ENCODE data around the gene URB1.

DNA sequence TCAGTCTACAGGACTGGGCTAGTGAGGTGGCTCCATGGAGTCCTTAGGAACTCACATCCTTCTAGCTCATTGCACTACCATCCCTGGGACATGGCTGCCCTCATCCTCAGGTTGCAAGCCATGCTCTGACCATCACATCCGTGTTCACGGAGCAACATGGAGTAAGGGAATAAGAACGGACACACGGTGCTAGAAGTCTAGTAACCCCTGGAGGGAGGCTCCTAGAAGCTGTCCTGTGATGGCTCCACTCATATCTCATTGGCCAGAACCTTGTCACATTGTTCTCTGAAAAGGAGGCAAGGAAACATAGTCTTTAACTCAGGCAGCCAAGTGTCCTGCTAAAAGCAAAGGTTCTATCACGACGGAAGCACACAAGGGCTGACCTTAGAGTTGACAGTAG, 90.3 kb downstream of the URB1 start:
- TF ChIP-seq POLR2A (IDR thresholded peaks at IDR 0.05; ENCODE audit: low read depth, low read length) (no peak), POLR2AphosphoS5 (IDR thresholded peaks at IDR 0.05; ENCODE audit: low read depth, low read length) (no peak), TAF1 (IDR thresholded peaks at IDR 0.05; ENCODE audit: low read depth, low read length) (no peak), PAX5 (IDR thresholded peaks at IDR 0.05; ENCODE audit: insufficient read depth, low read length, severe bottlenecking) (no peak), SPI1 (IDR thresholded peaks at IDR 0.05; ENCODE audit: low read depth, low read length) (no peak)
